Fibroblast of skin of right biceps (primary cell): ENCODE measurements around the gene NAA10.

Experiments used
- DNase-seq: peaks from one replicate; pipeline ENCODE4 v3.0.0-alpha.2; 2013

NAA10 gene

DNA sequence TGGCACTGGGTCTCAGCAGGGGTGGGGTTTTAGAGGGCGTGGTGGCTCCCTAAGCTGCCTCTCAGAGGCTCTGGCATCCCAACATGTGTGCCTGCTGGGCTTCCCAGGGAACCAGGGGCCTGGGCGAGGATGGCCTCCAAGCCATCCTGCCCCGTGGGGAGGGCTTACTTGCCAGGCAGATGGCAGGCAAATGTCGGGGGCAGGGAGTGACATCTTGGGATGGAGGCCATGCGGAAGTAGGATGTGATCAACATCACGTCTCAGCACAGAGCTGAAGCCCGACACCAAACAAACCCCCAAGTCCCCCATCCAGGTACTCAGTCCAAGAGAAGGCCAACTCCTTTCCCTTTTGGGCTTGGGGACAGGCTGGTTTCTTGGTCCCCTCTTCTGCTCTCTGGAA is 53.6 kb downstream of the NAA10 start:
- DNase-seq = no peak

DNA sequence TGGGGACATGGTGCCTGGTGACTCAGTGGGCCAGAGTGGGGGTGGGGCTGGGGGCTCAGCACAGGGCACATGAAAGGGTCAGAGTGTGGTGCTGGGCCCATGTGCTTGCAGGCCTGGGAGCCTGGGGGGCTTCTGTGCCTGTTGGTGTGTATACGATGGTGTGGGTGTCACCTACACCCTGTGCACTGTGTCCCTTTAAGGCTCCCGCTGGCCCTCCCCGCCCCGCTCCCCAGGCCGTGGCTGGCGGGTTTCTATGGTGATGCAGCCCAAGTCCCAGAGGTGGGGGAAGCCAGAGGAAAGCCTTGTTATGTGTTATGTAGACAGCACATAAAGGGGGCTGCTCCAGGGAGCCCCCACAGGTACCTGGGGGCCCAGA is 54.4 kb downstream of the NAA10 start:
- DNase-seq = no peak

DNA sequence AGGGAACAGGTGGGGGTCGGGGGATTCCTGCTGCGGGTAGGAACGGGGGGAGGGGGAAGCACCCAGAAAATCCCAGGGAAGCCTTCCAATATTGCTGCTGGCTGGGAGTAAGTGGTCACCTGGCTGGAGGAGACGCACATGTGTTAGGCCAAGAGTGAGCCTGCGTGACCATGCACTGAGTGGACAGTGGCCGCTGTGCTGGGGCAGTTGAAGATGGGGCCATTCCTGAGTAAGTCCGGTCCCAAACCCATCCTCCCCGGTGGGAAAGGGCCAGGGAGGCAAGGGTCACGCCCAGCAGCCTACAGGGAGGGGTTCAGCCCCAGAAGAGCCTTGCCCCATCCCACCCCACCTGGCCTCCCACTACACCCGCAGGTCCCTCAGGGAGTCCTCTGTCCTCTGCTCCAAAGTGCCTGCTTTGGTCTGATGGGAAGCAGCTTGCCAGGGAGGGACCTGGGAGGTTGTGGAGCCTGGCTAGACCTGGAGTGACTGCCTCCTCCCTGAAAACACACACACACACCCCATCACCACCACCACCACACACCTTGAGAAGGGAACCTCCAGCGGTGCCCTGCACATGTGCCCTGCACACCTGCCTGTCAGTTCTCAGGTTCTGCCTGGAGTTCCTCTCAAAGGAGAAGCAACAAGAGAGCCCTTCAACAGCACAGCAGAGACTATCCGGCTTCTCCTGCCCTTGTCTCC is 54.9 kb downstream of the NAA10 start:
- no peak for DNase-seq
